Globus pallidus (tissue), 1 donor: ENCODE measurements around the gene ZNF350.
"Not testable (repeated sequence)": the region's sequence is repeated elsewhere in the genome, so short reads cannot be mapped to it uniquely, and the experiment has no call there.

ENCODE experiments used
- DNase-seq: peaks from one replicate; pipeline ENCODE4 v3.0.0-alpha.2; 2015; ENCODE audit warnings: low spot score

The ZNF350 gene

GRCh38 chr19:51971624-51972023 is 15.0 kb downstream of the ZNF350 start:
- DNase-seq, result no peak

- no peak for DNase-seq
Observed at GRCh38 chr19:51970718-51971117, 15.9 kb downstream of the ZNF350 start.

GRCh38 chr19:51965583-51965982 is 21.1 kb downstream of the ZNF350 start:
- no peak for DNase-seq

GRCh38 chr19:51960621-51961233 is 25.9 kb downstream of the ZNF350 start:
- not testable (repeated sequence) for DNase-seq

- no peak for DNase-seq
Observed at GRCh38 chr19:51959791-51960190, 26.8 kb downstream of the ZNF350 start.

GRCh38 chr19:51957846-51958245 is 28.8 kb downstream of the ZNF350 start:
- not testable (repeated sequence) for DNase-seq

GRCh38 chr19:51948975-51949374 is 37.7 kb downstream of the ZNF350 start:
- DNase-seq, result peak; percentile 11

- DNase-seq, result no peak
Observed at GRCh38 chr19:51946602-51947001, 40.0 kb downstream of the ZNF350 start.

- DNase-seq, result no peak
Observed at GRCh38 chr19:51944798-51945552, 41.7 kb downstream of the ZNF350 start.

- no peak for DNase-seq
Observed at GRCh38 chr19:51938936-51939335, 47.7 kb downstream of the ZNF350 start.

GRCh38 chr19:51931921-51932320 is 54.7 kb downstream of the ZNF350 start:
- no peak for DNase-seq

- no peak for DNase-seq
Observed at GRCh38 chr19:51927859-51928258, 58.8 kb downstream of the ZNF350 start.

GRCh38 chr19:51926784-51927741 is 59.6 kb downstream of the ZNF350 start, which contains the start of gene ZNF613:
Gene ZNF613 (plus strand): TSS chr19:51927472. CDS start chr19:51936221, 8,749 bp downstream.
- peak; percentile 92 for DNase-seq

- no peak for DNase-seq
Observed at GRCh38 chr19:51926426-51926783, 60.2 kb downstream of the ZNF350 start.

GRCh38 chr19:51921949-51922348 is 64.7 kb downstream of the ZNF350 start:
- no peak for DNase-seq

- DNase-seq, result no peak
Observed at GRCh38 chr19:51919606-51920005, 67.0 kb downstream of the ZNF350 start.

- no peak for DNase-seq
Observed at GRCh38 chr19:51916167-51916566, 70.5 kb downstream of the ZNF350 start.

GRCh38 chr19:51915324-51915867 is 71.2 kb downstream of the ZNF350 start:
- no peak for DNase-seq
